K562 (cell line): ENCODE results near the gene BSPH1. TPM values are rescaled to one million over a fixed set of nuclear protein-coding genes. Genes with fewer than 3 reads are reported as not detected.

Experiments
- ATAC-seq: fragments of 200-7000 bp; cut with Tn5 transposase; 3 replicates; pipeline ENCODE4 v1.9.1; 2020; ENCODE audit warnings: moderate library complexity
- Bru-seq: library from RNA; stranded (reverse); fragments of 400-500 nt; gene quantifications from one replicate; lab custom pipeline; 2021; lab: Mats Ljungman, UMichigan
- BruChase-seq, 2 experiments: library from RNA; stranded (reverse); fragments of 400-500 nt; gene quantifications; one replicate each; lab custom pipeline; 2021; lab: Mats Ljungman, UMichigan
- BruUV-seq: library from RNA; stranded (reverse); fragments of 400-500 nt; replicated peaks from 2 replicates; lab custom pipeline; 2021; lab: Mats Ljungman, UMichigan
- CTCF ChIA-PET: fragments of 300-600 bp; formaldehyde crosslinking; extraction: SDS; loops from one replicate; lab custom pipeline; 2021; ENCODE audit warnings: low intra/inter-chr PET ratio; lab: Yijun Ruan, JAX
- POLR2A ChIA-PET: fragments of 300-600, 350-650 bp; sonication (Branson Sonifier 250); formaldehyde crosslinking; extraction: SDS; loops from one replicate; lab custom pipeline; 2021; ENCODE audit warnings: antibody characterized with exemption, inconsistent platforms; lab: Yijun Ruan, JAX
- DNase-seq, 4 experiments: peaks; one replicate each; pipeline versions ENCODE4 v3.0.0 to v3.0.0-alpha.2; 2011 to 2018; ENCODE audit warnings: low spot score in 3 of 4, mixed read lengths in 3 of 4; ENCODE audit errors: extremely low read depth in 1 of 4
- FAIRE-seq: peaks from 2 replicates; lab custom pipeline; 2011; peaks lifted over from hg19 to GRCh38; lab: Jason Lieb, UNC
- H2AFZ ChIP-seq: 2 replicates; pipeline ENCODE4 v1.6.0; 2011; ENCODE audit warnings: low read depth, low read length, control low read depth, inconsistent platforms
- H3K27ac ChIP-seq: fragments of 200-600 bp; 3 replicates; pipeline ENCODE4 v1.8.0; 2011; ENCODE audit warnings: low read depth, mild to moderate bottlenecking, control low read depth, inconsistent platforms, low read length, moderate library complexity, mixed read lengths; ENCODE audit errors: extremely low read depth
- H3K27me3 ChIP-seq, 2 experiments: fragments of 300-600 bp in 1 of 2; 2 replicates in 1 of 2; 3 replicates in 1 of 2; pipeline versions ENCODE4 v1.6.0 to v1.8.0; 2011; ENCODE audit warnings: inconsistent platforms in 2 of 2, low read length in 2 of 2, mild to moderate bottlenecking in 1 of 2, mixed read lengths in 1 of 2, moderate library complexity in 1 of 2; ENCODE audit not compliant: control insufficient read depth in 2 of 2, insufficient read depth in 2 of 2
- H3K36me3 ChIP-seq: fragments of 300-600 bp; 3 replicates; pipeline ENCODE4 v1.8.0; 2011; ENCODE audit warnings: mild to moderate bottlenecking, low read length, inconsistent platforms; ENCODE audit not compliant: control insufficient read depth, insufficient read depth
- H3K4me1 ChIP-seq, 2 experiments: fragments of 200-600 bp in 1 of 2; replicated peaks in 1 of 2; 2 replicates in 1 of 2; 3 replicates in 1 of 2; pipeline versions ENCODE4 v1.5.1 to v1.8.0; 2011; ENCODE audit warnings: inconsistent platforms in 2 of 2, low read length in 2 of 2, mild to moderate bottlenecking in 1 of 2, mixed read lengths in 1 of 2, moderate library complexity in 1 of 2; ENCODE audit not compliant: control insufficient read depth in 2 of 2, insufficient read depth in 2 of 2
- H3K4me2 ChIP-seq: 2 replicates; pipeline ENCODE4 v1.6.1; 2011; ENCODE audit warnings: low read length, control low read depth, inconsistent platforms, mixed read lengths; ENCODE audit not compliant: insufficient read depth
- H3K4me3 ChIP-seq: fragments of 200-600 bp; sonication (generic), shearing (Covaris generic); 2 replicates; pipeline ENCODE4 v1.5.1; 2016; ENCODE audit warnings: control low read depth, inconsistent platforms
- H3K79me2 ChIP-seq: fragments of 200-600 bp; 3 replicates; pipeline ENCODE4 v1.8.0; 2011; ENCODE audit warnings: low read length, inconsistent platforms; ENCODE audit not compliant: control insufficient read depth, insufficient read depth
- H3K9ac ChIP-seq, 2 experiments: 2 replicates each; pipeline versions ENCODE4 v1.6.0 to v1.6.1; 2011; ENCODE audit warnings: low read depth in 2 of 2, low read length in 2 of 2, control low read depth in 1 of 2, inconsistent platforms in 1 of 2, mild to moderate bottlenecking in 1 of 2, mixed read lengths in 1 of 2; ENCODE audit not compliant: insufficient read depth in 1 of 2
- H3K9me1 ChIP-seq: one replicate; pipeline ENCODE4 v1.6.0; 2011; ENCODE audit warnings: inconsistent platforms, mild to moderate bottlenecking, low read length, moderate library complexity; ENCODE audit not compliant: control insufficient read depth, insufficient read depth
- H3K9me3 ChIP-seq: replicated peaks from 2 replicates; pipeline ENCODE4 v1.5.1; 2011; ENCODE audit warnings: low read depth, low read length, inconsistent platforms; ENCODE audit not compliant: control insufficient read depth, insufficient read depth
- H4K20me1 ChIP-seq: replicated peaks from 2 replicates; pipeline ENCODE4 v1.6.1; 2011; ENCODE audit warnings: low read length, inconsistent platforms, mixed read lengths; ENCODE audit not compliant: control insufficient read depth, insufficient read depth
- NR2C2 ChIP-seq, 2 experiments: fragments of 200-800 bp in 1 of 2; sonication (Bioruptor generic) in 1 of 2; sonication (generic) in 1 of 2; formaldehyde crosslinking in 1 of 2; IDR thresholded peaks; 2 replicates each; pipeline versions ENCODE4 v1.6.1 to v1.8.0; 2016 to 2022; ENCODE audit warnings: mild to moderate bottlenecking in 1 of 2, missing compliant biosample characterization in 1 of 2, missing genetic modification characterization in 1 of 2, missing genetic modification reagents in 1 of 2
- TAF1 ChIP-seq: IDR thresholded peaks from 2 replicates; pipeline ENCODE4 v1.6.1; 2011; ENCODE audit warnings: mild to moderate bottlenecking, low read length, moderate library complexity; ENCODE audit not compliant: insufficient read depth, control insufficient read depth, severe bottlenecking; ENCODE audit errors: extremely low read depth
- ZFP30 ChIP-seq: fragments of 250-450 bp; sonication (Bioruptor Pico); IDR thresholded peaks from 2 replicates; pipeline ENCODE4 v1.8.0; 2022; ENCODE audit warnings: moderate library complexity, mild to moderate bottlenecking, inconsistent platforms, borderline replicate concordance
- ZNF124 ChIP-seq: sonication (generic); formaldehyde crosslinking; IDR thresholded peaks from 2 replicates; pipeline ENCODE4 v1.8.1; 2022; ENCODE audit warnings: missing genetic modification reagents
- ZNF507 ChIP-seq: conservative IDR thresholded peaks from 2 replicates; pipeline ENCODE4 v1.6.1; 2017; ENCODE audit warnings: missing genetic modification characterization, missing compliant biosample characterization
- ZNF561 ChIP-seq: fragments of 450-650 bp; formaldehyde crosslinking; conservative IDR thresholded peaks from 2 replicates; pipeline ENCODE4 v1.4.0; 2020; ENCODE audit warnings: mild to moderate bottlenecking, moderate library complexity
- WGBS: fragments of 100-300 bp; shearing (Covaris generic); methylation state at CpG from one replicate; pipeline ENCODE4 v1.1.6; 2016; ENCODE audit warnings: low coverage, mixed read lengths; ENCODE audit not compliant: insufficient coverage; ENCODE audit errors: missing lambda C conversion rate; 5-methylcytosine and 5-hydroxymethylcytosine counted together
- in situ Hi-C: fragments of 300-500 bp; cut with MboI; formaldehyde crosslinking; loops from 4 replicates; pipeline ENCODE4 v1.15.0; 2018; ENCODE audit warnings: inconsistent platforms, mixed read lengths
- intact Hi-C: fragments of 100-400 bp; cut with micrococcal nuclease; formaldehyde crosslinking; loops from 2 replicates; pipeline ENCODE4 v1.14.2; 2022
- long read RNA-seq, 3 experiments: library from polyadenylated mRNA in 2 of 3; library from RNA in 1 of 3; unstranded in 2 of 3; stranded (forward) in 1 of 3; transcript quantifications; one replicate each; pipeline ENCODE4 v2.0.0, GENCODE V29; 2019 to 2022
- polyA minus RNA-seq, 3 experiments: library from RNA; depleted of rRNA, polyadenylated mRNA; stranded (reverse); fragments of >200 nt; gene quantifications; 2 replicates each; pipeline ENCODE4 v1.2.3, GENCODE V29; 2011
- polyA plus RNA-seq, 8 experiments: library from polyadenylated mRNA; depleted of rRNA in 4 of 8; stranded (reverse) in 5 of 8; unstranded in 3 of 8; fragments of >200 nt; fragmentation: Nextera tagmentation in 2 of 8; fragmentation: Illumina TruSeq in 1 of 8; extraction: Ambion mirVana in 2 of 8; extraction: Trizol in 1 of 8; gene quantifications; 2 replicates each; pipeline versions ENCODE4 v1.2.1 to v1.2.3, GENCODE V29; 2011 to 2014; ENCODE audit warnings: inconsistent platforms in 1 of 8, missing spikeins in 1 of 8
- total RNA-seq, 7 experiments: library from RNA; depleted of rRNA in 6 of 7; stranded (reverse); fragments of >200 nt in 6 of 7; fragmentation: Illumina TruSeq in 2 of 7; extraction: Trizol in 2 of 7; gene quantifications; 2 replicates each; pipeline versions ENCODE4 v1.2.1 to v1.2.3, GENCODE V29; 2011 to 2021; ENCODE audit warnings: low replicate concordance in 1 of 7
- TF ChIP-seq, protein P1 (sequence below): fragments of 200-800 bp; sonication (Bioruptor generic); IDR thresholded peaks from 2 replicates; pipeline ENCODE4 v1.6.1; 2017; ENCODE audit warnings: missing genetic modification characterization, missing compliant biosample characterization

BSPH1 gene, protein sequence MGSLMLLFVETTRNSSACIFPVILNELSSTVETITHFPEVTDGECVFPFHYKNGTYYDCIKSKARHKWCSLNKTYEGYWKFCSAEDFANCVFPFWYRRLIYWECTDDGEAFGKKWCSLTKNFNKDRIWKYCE
- total RNA-seq (2011; cell fraction: chromatin; rRNA removed; ENCODE audit: low replicate concordance): not detected in 2 replicates
- not detected in 2 replicates for total RNA-seq (2011; cell fraction: nucleolus; rRNA removed)
- total RNA-seq (2011; cell fraction: nucleoplasm; rRNA removed): not detected in 2 replicates
- not detected in 2 replicates for total RNA-seq (2014; rRNA removed)
- total RNA-seq (2014; rRNA removed; fragmentation: Illumina TruSeq; extraction: Trizol): not detected in 2 replicates
- total RNA-seq (2015; rRNA removed; fragmentation: Illumina TruSeq; extraction: Trizol): not detected in 2 replicates
- not detected in 2 replicates for total RNA-seq (2021)
- not detected in 2 replicates for polyA plus RNA-seq (2011; rRNA removed)
- polyA plus RNA-seq (2011; cell fraction: cytosol; rRNA removed): not detected in 2 replicates
- not detected in 2 replicates for polyA plus RNA-seq (2011; cell fraction: nucleus; rRNA removed)
- not detected in 2 replicates for polyA plus RNA-seq (2012)
- polyA plus RNA-seq (2014; fragmentation: Illumina TruSeq; extraction: Trizol): not detected in 2 replicates
- polyA plus RNA-seq (2014; fragmentation: Nextera tagmentation; extraction: Ambion mirVana): not detected
- polyA plus RNA-seq (2014; rRNA removed): not detected in 2 replicates
- polyA minus RNA-seq (2011; rRNA and poly(A)+ RNA removed): not detected in 2 replicates
- not detected in 2 replicates for polyA minus RNA-seq (2011; cell fraction: cytosol; rRNA and poly(A)+ RNA removed)
- not detected in 2 replicates for polyA minus RNA-seq (2011; cell fraction: nucleus; rRNA and poly(A)+ RNA removed)
- Bru-seq, nascent RNA: not detected
- BruChase-seq, experiment 1, labeled RNA remaining after a 2-hour chase: percentile 4 among the genes with signal in this experiment
- percentile 4 among the genes with signal in this experiment for BruChase-seq, experiment 2, labeled RNA remaining after a 6-hour chase
- long read RNA-seq, experiment 1: 0 reads
- long read RNA-seq, experiment 2: 0 reads
- long read RNA-seq, experiment 3: 0 reads

DNA sequence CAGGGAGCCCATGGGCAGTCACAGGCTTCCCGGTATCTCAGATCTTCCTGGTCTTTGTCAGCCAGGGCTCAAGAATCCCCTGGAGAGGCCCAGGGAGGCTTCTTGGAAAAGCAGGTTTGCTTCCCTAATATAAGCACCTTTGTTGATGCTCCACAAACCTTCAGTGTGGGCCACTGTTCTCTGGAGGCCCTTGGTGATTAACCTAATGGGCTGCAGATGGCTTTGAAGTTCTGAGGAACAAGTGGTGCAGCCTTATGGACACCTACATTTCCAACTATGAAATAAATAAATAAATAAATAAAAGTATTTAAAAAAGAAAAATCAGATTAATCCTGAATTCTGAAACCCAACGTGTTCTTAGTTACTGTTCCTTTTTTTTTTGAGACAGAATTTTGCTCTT, at the start of gene BSPH1:
TSS of gene BSPH1 (minus strand) at position 101 of the 400 bp plus-strand sequence. CDS start at position 12, 89 bp downstream.
- intact Hi-C loops (no loop called here), in situ Hi-C loops (no loop called here)
- Histone ChIP-seq H3K79me2 (no peaks in the 10 kb centered on the region), H3K9ac (no peak within 1 kb of the TSS), H3K27me3 (peaks cover 15 to 32% of the 10 kb centered on the region in 2 experiments; a peak in 4 of 5 replicates), H3K9me3 (no peaks in the 10 kb centered on the region), H4K20me1 (no peaks in the 10 kb centered on the region), H3K4me3 (no peak within 1 kb of the TSS), H3K4me2 (no peak within 1 kb of the TSS), H3K4me1 (no peaks in the 10 kb centered on the region), H3K36me3 (no peaks in the 10 kb centered on the region), H2AFZ (no peak within 1 kb of the TSS), H3K27ac (no peak within 1 kb of the TSS), H3K9me1 (no peaks in the 10 kb centered on the region)
- ChIA-PET CTCF (no interaction called here), POLR2A (no interaction called here)
- FAIRE-seq (no peak), DNase-seq (no peak), ATAC-seq (no peak)
- no TSS peak for BruUV-seq
- WGBS: 0% methylated on average over 2 of the region's 2 CpGs
- no peak for TF ChIP-seq ZNF507 (tag)
- TF ChIP-seq ZNF561 (CRISPR knock-in tag): no peak
- TF ChIP-seq ZNF124 (CRISPR knock-in tag): no peak
- no peak for TF ChIP-seq NR2C2 (CRISPR knock-in tag; IDR thresholded peaks at IDR 0.05)
- no peak for TF ChIP-seq NR2C2 (tag; IDR thresholded peaks at IDR 0.05)
- no peak for TF ChIP-seq ZFP30 (CRISPR knock-in tag)
- TF ChIP-seq, protein P1, sequence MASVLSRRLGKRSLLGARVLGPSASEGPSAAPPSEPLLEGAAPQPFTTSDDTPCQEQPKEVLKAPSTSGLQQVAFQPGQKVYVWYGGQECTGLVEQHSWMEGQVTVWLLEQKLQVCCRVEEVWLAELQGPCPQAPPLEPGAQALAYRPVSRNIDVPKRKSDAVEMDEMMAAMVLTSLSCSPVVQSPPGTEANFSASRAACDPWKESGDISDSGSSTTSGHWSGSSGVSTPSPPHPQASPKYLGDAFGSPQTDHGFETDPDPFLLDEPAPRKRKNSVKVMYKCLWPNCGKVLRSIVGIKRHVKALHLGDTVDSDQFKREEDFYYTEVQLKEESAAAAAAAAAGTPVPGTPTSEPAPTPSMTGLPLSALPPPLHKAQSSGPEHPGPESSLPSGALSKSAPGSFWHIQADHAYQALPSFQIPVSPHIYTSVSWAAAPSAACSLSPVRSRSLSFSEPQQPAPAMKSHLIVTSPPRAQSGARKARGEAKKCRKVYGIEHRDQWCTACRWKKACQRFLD (CRISPR knock-in tag): no peak
- TF ChIP-seq TAF1: no peak
